ENCODE results near the gene C20orf202. TPM values are rescaled to one million over a fixed set of nuclear protein-coding genes. Genes with fewer than 3 reads are reported as not detected.
A peak's percentile ranks its signal among the peaks of the same experiment; 100 is the strongest.

C20orf202 gene
- total and polyA plus RNA-seq, 3 experiments from 2014 or later = not detected

DNA sequence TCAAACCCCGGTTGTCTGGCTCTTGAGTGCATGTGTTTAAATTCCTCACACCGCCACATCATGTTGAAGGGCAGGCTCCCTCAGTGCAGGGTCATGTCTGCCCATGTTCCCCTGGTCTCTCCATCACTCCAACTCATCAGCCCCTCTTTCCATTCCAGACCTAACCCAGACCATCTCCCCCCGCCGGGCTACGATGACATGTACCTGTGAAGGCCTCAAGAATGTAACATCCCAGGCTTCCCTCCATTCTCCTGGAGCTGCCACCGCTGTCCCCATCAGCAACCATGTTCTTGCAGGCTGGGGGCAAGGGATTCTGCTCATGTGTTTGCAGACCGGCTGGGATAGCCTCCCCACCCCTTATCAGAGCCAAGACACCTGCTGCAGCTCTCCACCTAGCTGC is 38.4 kb upstream of the C20orf202 start:
- H3K27ac Mint-ChIP-seq = no peak overlapping the region
- H3K27ac ChIP-seq (ENCODE audit: low read depth, low read length) = no peak overlapping the region
- peaks cover 0 to 2% (median 0%) of the 10 kb centered on the region in 3 donors for H3K4me1 Mint-ChIP-seq
- peaks cover 38 to 98% (median 50%) of the 10 kb centered on the region in 3 donors for H3K36me3 Mint-ChIP-seq
- H3K4me3 Mint-ChIP-seq = no peak overlapping the region
- H3K9me3 ChIP-seq (ENCODE audit: low read length) = no peaks in the 10 kb centered on the region
- POLR2A ChIA-PET = no interaction called here
- no peaks in the 10 kb centered on the region for H3K4me1 ChIP-seq (ENCODE audit: insufficient read depth, low read length)
- H3K27me3 ChIP-seq (ENCODE audit: insufficient read depth, low read length, poor library complexity, severe bottlenecking) = no peaks in the 10 kb centered on the region
- CTCF ChIA-PET = interaction anchor here (1.5 kb wide), 1 partner anchor 48 kb away, joined by 4 read pairs; no protein-coding TSS in a partner anchor
- no peaks in the 10 kb centered on the region for H3K9me3 Mint-ChIP-seq
- DNase-seq = no peak
- H3K36me3 ChIP-seq (ENCODE audit: insufficient read depth, low read length) = peaks cover 56% of the 10 kb centered on the region
- H3K4me3 ChIP-seq (ENCODE audit: low read length) = no peak overlapping the region
- H3K27me3 Mint-ChIP-seq = no peaks in the 10 kb centered on the region

DNA sequence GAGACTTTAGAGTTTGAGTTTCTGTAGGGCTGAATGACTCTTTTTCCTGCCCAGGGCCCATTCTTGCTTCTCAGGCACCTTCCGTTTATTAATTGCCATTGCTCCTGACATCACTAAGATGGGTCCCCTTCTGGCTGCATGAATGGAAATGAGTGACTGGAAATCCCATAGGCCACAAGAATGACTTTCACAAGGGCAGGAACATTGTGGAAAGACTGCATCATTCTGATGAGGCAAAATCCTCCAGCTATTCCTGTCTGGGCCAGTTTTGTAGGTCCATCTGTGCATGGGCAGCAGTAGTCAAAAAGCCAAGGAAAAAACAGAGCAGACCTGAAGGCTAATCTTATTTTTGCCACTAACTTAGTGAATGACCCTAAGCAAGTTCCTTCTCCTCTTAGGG is 37.7 kb upstream of the C20orf202 start:
- Histone ChIP-seq H3K27me3 (ENCODE audit: insufficient read depth, low read length, poor library complexity, severe bottlenecking) (no peaks in the 10 kb centered on the region), H3K9me3 (ENCODE audit: low read length) (no peaks in the 10 kb centered on the region), H3K36me3 (ENCODE audit: insufficient read depth, low read length) (peaks cover 60% of the 10 kb centered on the region), H3K4me3 (ENCODE audit: low read length) (no peak overlapping the region), H3K4me1 (ENCODE audit: insufficient read depth, low read length) (no peaks in the 10 kb centered on the region), H3K27ac (ENCODE audit: low read depth, low read length) (no peak overlapping the region)
- peaks cover 43 to 98% (median 51%) of the 10 kb centered on the region in 3 donors for H3K36me3 Mint-ChIP-seq
- H3K27ac Mint-ChIP-seq = peak overlapping the region in 1 of 8 donors; percentile 89
- H3K4me1 Mint-ChIP-seq = peaks cover 0 to 2% (median 0%) of the 10 kb centered on the region in 3 donors
- no peak for DNase-seq
- ChIA-PET POLR2A (no interaction called here), CTCF (no interaction called here)
- H3K9me3 Mint-ChIP-seq = no peaks in the 10 kb centered on the region
- H3K27me3 Mint-ChIP-seq = no peaks in the 10 kb centered on the region
- H3K4me3 Mint-ChIP-seq = no peak overlapping the region

- Histone ChIP-seq H3K27me3 (ENCODE audit: insufficient read depth, low read length, poor library complexity, severe bottlenecking) (no peaks in the 10 kb centered on the region), H3K9me3 (ENCODE audit: low read length) (no peaks in the 10 kb centered on the region), H3K4me1 (ENCODE audit: insufficient read depth, low read length) (no peaks in the 10 kb centered on the region), H3K27ac (ENCODE audit: low read depth, low read length) (no peak overlapping the region), H3K4me3 (ENCODE audit: low read length) (no peak overlapping the region), H3K36me3 (ENCODE audit: insufficient read depth, low read length) (peaks cover 56% of the 10 kb centered on the region)
- H3K9me3 Mint-ChIP-seq = no peaks in the 10 kb centered on the region
- H3K27me3 Mint-ChIP-seq = no peaks in the 10 kb centered on the region
- H3K27ac Mint-ChIP-seq = no peak overlapping the region
- H3K4me1 Mint-ChIP-seq = peaks cover 0 to under 1% (median 0%) of the 10 kb centered on the region in 3 donors
- CTCF ChIA-PET = no interaction called here
- no peak overlapping the region for H3K4me3 Mint-ChIP-seq
- peaks cover 42 to 98% (median 50%) of the 10 kb centered on the region in 3 donors for H3K36me3 Mint-ChIP-seq
- no peak for DNase-seq
- POLR2A ChIA-PET = no interaction called here
These were observed 37.3 kb upstream of the C20orf202 start for GRCh38 chr20:1165941-1166340.

- Histone ChIP-seq H3K4me1 (ENCODE audit: insufficient read depth, low read length) (no peaks in the 10 kb centered on the region), H3K36me3 (ENCODE audit: insufficient read depth, low read length) (peaks cover 51% of the 10 kb centered on the region), H3K27ac (ENCODE audit: low read depth, low read length) (no peak overlapping the region), H3K9me3 (ENCODE audit: low read length) (no peaks in the 10 kb centered on the region), H3K4me3 (ENCODE audit: low read length) (no peak overlapping the region), H3K27me3 (ENCODE audit: insufficient read depth, low read length, poor library complexity, severe bottlenecking) (no peaks in the 10 kb centered on the region)
- Mint-ChIP-seq H3K27me3 (no peaks in the 10 kb centered on the region), H3K4me3 (no peak overlapping the region), H3K4me1 (no peaks in the 10 kb centered on the region), H3K27ac (peak overlapping the region in 2 of 8 donors; percentile 18 to 28), H3K9me3 (no peaks in the 10 kb centered on the region), H3K36me3 (peaks cover 42 to 96% (median 49%) of the 10 kb centered on the region in 3 donors)
- CTCF ChIA-PET = no interaction called here
- POLR2A ChIA-PET = no interaction called here
- DNase-seq = no peak
These were observed 36.1 kb upstream of the C20orf202 start for GRCh38 chr20:1166948-1167720.

GRCh38 chr20:1169224-1169623 is 34.0 kb upstream of the C20orf202 start:
- H3K4me1 ChIP-seq (ENCODE audit: insufficient read depth, low read length) = no peaks in the 10 kb centered on the region
- H3K4me3 ChIP-seq (ENCODE audit: low read length) = no peak overlapping the region
- Mint-ChIP-seq H3K4me1 (no peaks in the 10 kb centered on the region), H3K27ac (peak overlapping the region in 1 of 8 donors; percentile 74), H3K4me3 (no peak overlapping the region), H3K9me3 (no peaks in the 10 kb centered on the region), H3K36me3 (peaks cover 39 to 98% (median 57%) of the 10 kb centered on the region in 3 donors), H3K27me3 (no peaks in the 10 kb centered on the region)
- H3K36me3 ChIP-seq (ENCODE audit: insufficient read depth, low read length) = peaks cover 44% of the 10 kb centered on the region
- ChIA-PET CTCF (no interaction called here), POLR2A (interaction anchor here (0.5 kb wide), 1 partner anchor 1598 kb away, joined by 3 read pairs; no protein-coding TSS in a partner anchor)
- no peaks in the 10 kb centered on the region for H3K27me3 ChIP-seq (ENCODE audit: insufficient read depth, low read length, poor library complexity, severe bottlenecking)
- no peak for DNase-seq
- H3K9me3 ChIP-seq (ENCODE audit: low read length) = no peaks in the 10 kb centered on the region
- H3K27ac ChIP-seq (ENCODE audit: low read depth, low read length) = no peak overlapping the region

- Mint-ChIP-seq H3K36me3 (peaks cover 31 to 96% (median 50%) of the 10 kb centered on the region in 3 donors), H3K27ac (peak overlapping the region in 1 of 8 donors; percentile 3), H3K27me3 (no peaks in the 10 kb centered on the region), H3K4me3 (no peak overlapping the region), H3K4me1 (no peaks in the 10 kb centered on the region), H3K9me3 (no peaks in the 10 kb centered on the region)
- H3K4me3 ChIP-seq (ENCODE audit: low read length) = no peak overlapping the region
- no peak overlapping the region for H3K27ac ChIP-seq (ENCODE audit: low read depth, low read length)
- CTCF ChIA-PET = no interaction called here
- no peak for DNase-seq
- no peaks in the 10 kb centered on the region for H3K27me3 ChIP-seq (ENCODE audit: insufficient read depth, low read length, poor library complexity, severe bottlenecking)
- no peaks in the 10 kb centered on the region for H3K4me1 ChIP-seq (ENCODE audit: insufficient read depth, low read length)
- POLR2A ChIA-PET = no interaction called here
- H3K36me3 ChIP-seq (ENCODE audit: insufficient read depth, low read length) = peaks cover 25% of the 10 kb centered on the region
- H3K9me3 ChIP-seq (ENCODE audit: low read length) = no peaks in the 10 kb centered on the region
These were observed 31.7 kb upstream of the C20orf202 start for GRCh38 chr20:1171461-1172093.

GRCh38 chr20:1173698-1174097 is 29.6 kb upstream of the C20orf202 start:
- Histone ChIP-seq H3K4me3 (ENCODE audit: low read length) (no peak overlapping the region), H3K27ac (ENCODE audit: low read depth, low read length) (no peak overlapping the region), H3K9me3 (ENCODE audit: low read length) (no peaks in the 10 kb centered on the region), H3K4me1 (ENCODE audit: insufficient read depth, low read length) (no peaks in the 10 kb centered on the region), H3K27me3 (ENCODE audit: insufficient read depth, low read length, poor library complexity, severe bottlenecking) (no peaks in the 10 kb centered on the region), H3K36me3 (ENCODE audit: insufficient read depth, low read length) (peaks cover 13% of the 10 kb centered on the region)
- Mint-ChIP-seq H3K4me3 (no peak overlapping the region), H3K9me3 (peaks cover 0 to 2% (median 0%) of the 10 kb centered on the region in 5 donors), H3K36me3 (peaks cover 15 to 84% (median 36%) of the 10 kb centered on the region in 3 donors), H3K27me3 (no peaks in the 10 kb centered on the region), H3K4me1 (no peaks in the 10 kb centered on the region), H3K27ac (peak overlapping the region in 1 of 8 donors; percentile 54)
- DNase-seq = no peak
- ChIA-PET CTCF (no interaction called here), POLR2A (no interaction called here)

DNA sequence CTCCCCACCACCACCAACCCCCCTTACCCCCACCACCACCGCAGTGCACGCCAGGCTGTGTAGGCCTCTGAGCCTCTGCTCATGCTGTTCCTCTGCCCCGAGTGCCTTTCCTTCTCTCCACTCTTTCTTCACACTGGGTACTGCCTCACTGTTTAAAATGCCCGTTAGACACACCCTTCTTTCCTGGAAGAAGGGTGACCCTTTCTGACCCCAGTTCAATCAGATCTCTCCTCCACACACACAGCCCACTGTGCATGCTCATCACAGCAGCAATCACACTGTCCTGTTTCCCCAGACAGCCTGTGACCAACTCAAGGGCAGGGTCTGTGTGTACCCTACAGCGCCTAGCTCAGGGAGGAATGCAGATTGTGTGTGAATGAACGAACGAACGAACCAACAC is 28.5 kb upstream of the C20orf202 start:
- Mint-ChIP-seq H3K27ac (no peak overlapping the region), H3K36me3 (peaks cover 11 to 76% (median 32%) of the 10 kb centered on the region in 3 donors), H3K4me1 (no peaks in the 10 kb centered on the region), H3K27me3 (no peaks in the 10 kb centered on the region), H3K9me3 (peaks cover 0 to 2% (median 0%) of the 10 kb centered on the region in 5 donors), H3K4me3 (no peak overlapping the region)
- Histone ChIP-seq H3K4me1 (ENCODE audit: insufficient read depth, low read length) (no peaks in the 10 kb centered on the region), H3K27ac (ENCODE audit: low read depth, low read length) (no peak overlapping the region), H3K27me3 (ENCODE audit: insufficient read depth, low read length, poor library complexity, severe bottlenecking) (no peaks in the 10 kb centered on the region), H3K4me3 (ENCODE audit: low read length) (no peak overlapping the region), H3K36me3 (ENCODE audit: insufficient read depth, low read length) (peaks cover 12% of the 10 kb centered on the region), H3K9me3 (ENCODE audit: low read length) (no peaks in the 10 kb centered on the region)
- POLR2A ChIA-PET = no interaction called here
- CTCF ChIA-PET = no interaction called here
- no peak for DNase-seq
